Body of pancreas (tissue), 4 donors: ENCODE measurements around the gene ZNF346. TPM values are rescaled to one million over a fixed set of nuclear protein-coding genes. Genes with fewer than 3 reads are reported as not detected.

Experiments
- ATAC-seq: fragments of 150-250 bp; one replicate; pipeline ENCODE4 v1.9.1; 2016
- DNase-seq, 4 donors: peaks; one replicate each; pipeline ENCODE4 v3.0.0-alpha.2; 2019
- H3K27ac ChIP-seq, 4 donors: fragments of 200-600 bp; sonication (generic); 1 replicate in 3 of 4; 2 replicates in 1 of 4; pipeline versions ENCODE4 v1.5.1 to v1.6.1; 2016 to 2019; ENCODE audit warnings: mild to moderate bottlenecking in 1 of 4, mixed read lengths in 1 of 4, moderate library complexity in 1 of 4
- H3K27me3 ChIP-seq, 2 donors: fragments of 200-600 bp; sonication (generic); one replicate each; pipeline ENCODE4 v1.6.0; 2016; ENCODE audit warnings: mild to moderate bottlenecking in 1 of 2
- H3K36me3 ChIP-seq, 2 donors: fragments of 200-600 bp; sonication (generic); replicated peaks in 1 of 2; 2 replicates each; pipeline ENCODE4 v1.5.1; 2016; ENCODE audit warnings: low read depth in 2 of 2; ENCODE audit not compliant: insufficient read depth in 1 of 2
- H3K4me1 ChIP-seq: fragments of 200-600 bp; sonication (generic); one replicate; pipeline ENCODE4 v1.6.0; 2016
- H3K4me3 ChIP-seq, 2 donors: fragments of 200-600 bp; sonication (generic); 1 replicate in 1 of 2; 2 replicates in 1 of 2; pipeline ENCODE4 v1.5.1; 2016 to 2019
- H3K9me3 ChIP-seq, 3 donors: fragments of 200-600 bp; sonication (generic); 1 replicate in 2 of 3; 2 replicates in 1 of 3; pipeline ENCODE4 v1.5.1; 2016
- CTCF ChIP-seq, 7 experiments: fragments of 450-650 bp in 4 of 7; fragments of 200-600 bp in 3 of 7; sonication (generic) in 3 of 7; IDR thresholded peaks; one replicate each; pipeline ENCODE4 v1.5.1; 2016 to 2019; ENCODE audit warnings: antibody characterized with exemption in 7 of 7
- POLR2A ChIP-seq, 3 donors: fragments of 450-650 bp; IDR thresholded peaks; one replicate each; pipeline ENCODE4 v1.6.1; 2016; ENCODE audit warnings: antibody characterized with exemption in 3 of 3, mild to moderate bottlenecking in 2 of 3
- WGBS, 2 donors: methylation state at CpG; one replicate each; pipeline ENCODE4 v1.1.5; 2017; 5-methylcytosine and 5-hydroxymethylcytosine counted together
- intact Hi-C: fragments of 100-400 bp; cut with DNase I; formaldehyde crosslinking; loops from one replicate; pipeline ENCODE4 v1.15.1; 2023
- total RNA-seq, 2 donors: library from RNA; depleted of rRNA; stranded (reverse); fragments of >200 nt; gene quantifications; one replicate each; pipeline ENCODE4 v1.1.0, GENCODE V29; 2016

Gene ZNF346
- total RNA-seq, 2 donors from 2014 or later = 13.5 to 14.5 TPM

- Histone ChIP-seq H3K27me3 (no peaks in the 10 kb centered on the region), H3K4me3 (no peak overlapping the region), H3K9me3 (no peaks in the 10 kb centered on the region), H3K4me1 (peaks cover 10% of the 10 kb centered on the region), H3K36me3 (no peaks in the 10 kb centered on the region), H3K27ac (no peak overlapping the region)
- WGBS, 2 donors = 31 to 44% methylated on average over 8 to 9 of the region's 9 CpGs
- ATAC-seq (no peak), DNase-seq (no peak)
- TF ChIP-seq CTCF (IDR thresholded peaks at IDR 0.05) (no peak), POLR2A (IDR thresholded peaks at IDR 0.05) (no peak)
- intact Hi-C loops = no loop called here
Measured at GRCh38 chr5:177109810-177110209, 87.3 kb downstream of the ZNF346 start.

GRCh38 chr5:177111720-177112394 is 89.4 kb downstream of the ZNF346 start:
- no peaks in the 10 kb centered on the region for H3K9me3 ChIP-seq
- no peak overlapping the region for H3K27ac ChIP-seq
- intact Hi-C loops = no loop called here
- peak; percentile 41 for ATAC-seq
- no peak overlapping the region for H3K4me3 ChIP-seq
- H3K36me3 ChIP-seq = no peaks in the 10 kb centered on the region
- DNase-seq = peak; percentile 50 to 72 (median 60)
- H3K4me1 ChIP-seq = peaks cover 18% of the 10 kb centered on the region
- no peaks in the 10 kb centered on the region for H3K27me3 ChIP-seq
- TF ChIP-seq CTCF (IDR thresholded peaks at IDR 0.05) = peak; percentile 74 to 96 (median 90)
- no peak for TF ChIP-seq POLR2A (IDR thresholded peaks at IDR 0.05)
- WGBS, 2 donors = 11 to 19% methylated on average over 7 to 12 of the region's 12 CpGs

- Histone ChIP-seq H3K27me3 (no peaks in the 10 kb centered on the region), H3K4me3 (no peak overlapping the region), H3K4me1 (peaks cover 23% of the 10 kb centered on the region), H3K9me3 (no peaks in the 10 kb centered on the region), H3K36me3 (no peaks in the 10 kb centered on the region), H3K27ac (no peak overlapping the region)
- 63 to 73% methylated on average over 2 to 5 of the region's 5 CpGs for WGBS, 2 donors
- ATAC-seq (no peak), DNase-seq (no peak)
- intact Hi-C loops = no loop called here
- TF ChIP-seq CTCF (IDR thresholded peaks at IDR 0.05) (no peak), POLR2A (IDR thresholded peaks at IDR 0.05) (no peak)
Measured at GRCh38 chr5:177112589-177113220, 90.2 kb downstream of the ZNF346 start.

- H3K4me3 ChIP-seq = no peak overlapping the region
- H3K27me3 ChIP-seq = no peaks in the 10 kb centered on the region
- peak overlapping the region in 1 of 4 donors; percentile 20 for H3K27ac ChIP-seq
- intact Hi-C loops = no loop called here
- peaks cover 23% of the 10 kb centered on the region for H3K4me1 ChIP-seq
- TF ChIP-seq CTCF (IDR thresholded peaks at IDR 0.05) (peak; percentile 94 to 100 (median 98)), POLR2A (IDR thresholded peaks at IDR 0.05) (no peak)
- peak; percentile 75 to 84 (median 81) for DNase-seq
- no peaks in the 10 kb centered on the region for H3K36me3 ChIP-seq
- H3K9me3 ChIP-seq = no peaks in the 10 kb centered on the region
- peak; percentile 63 for ATAC-seq
- 9 to 17% methylated on average over 13 to 14 of the region's 14 CpGs for WGBS, 2 donors
Measured at GRCh38 chr5:177113566-177114424, 91.3 kb downstream of the ZNF346 start.
